GM21367 (cell line): ENCODE results near the gene BDH1.

ENCODE experiments used
- ATAC-seq: cut with Tn5 transposase; IDR thresholded peaks from one replicate; pipeline ENCODE4 v1.9.1; 2021; ENCODE audit not compliant: unreplicated experiment

The BDH1 gene

DNA sequence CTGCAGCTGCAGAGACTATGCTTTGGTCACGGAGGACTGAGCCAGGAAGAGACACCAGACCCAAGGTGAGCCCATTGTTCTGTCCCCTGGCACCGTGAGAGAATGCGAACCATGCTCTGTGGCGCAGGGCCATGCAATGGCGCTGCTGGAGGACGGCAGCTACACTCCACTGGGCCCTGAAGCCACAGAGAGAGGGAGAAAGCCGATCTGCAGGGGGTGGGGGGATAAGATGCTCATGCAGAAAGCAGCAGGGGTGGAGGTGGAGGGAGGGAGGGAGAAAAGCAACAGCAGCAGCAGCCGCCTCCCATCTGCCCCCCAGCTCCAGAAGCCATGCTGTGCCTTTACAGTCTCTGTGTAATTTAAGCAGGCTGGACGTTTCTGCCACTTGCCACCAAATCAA lies 5.3 kb downstream of the BDH1 start:
- no peak for ATAC-seq

- no peak for ATAC-seq
Measured at GRCh38 chr3:197549261-197549885, 6.4 kb downstream of the BDH1 start.

DNA sequence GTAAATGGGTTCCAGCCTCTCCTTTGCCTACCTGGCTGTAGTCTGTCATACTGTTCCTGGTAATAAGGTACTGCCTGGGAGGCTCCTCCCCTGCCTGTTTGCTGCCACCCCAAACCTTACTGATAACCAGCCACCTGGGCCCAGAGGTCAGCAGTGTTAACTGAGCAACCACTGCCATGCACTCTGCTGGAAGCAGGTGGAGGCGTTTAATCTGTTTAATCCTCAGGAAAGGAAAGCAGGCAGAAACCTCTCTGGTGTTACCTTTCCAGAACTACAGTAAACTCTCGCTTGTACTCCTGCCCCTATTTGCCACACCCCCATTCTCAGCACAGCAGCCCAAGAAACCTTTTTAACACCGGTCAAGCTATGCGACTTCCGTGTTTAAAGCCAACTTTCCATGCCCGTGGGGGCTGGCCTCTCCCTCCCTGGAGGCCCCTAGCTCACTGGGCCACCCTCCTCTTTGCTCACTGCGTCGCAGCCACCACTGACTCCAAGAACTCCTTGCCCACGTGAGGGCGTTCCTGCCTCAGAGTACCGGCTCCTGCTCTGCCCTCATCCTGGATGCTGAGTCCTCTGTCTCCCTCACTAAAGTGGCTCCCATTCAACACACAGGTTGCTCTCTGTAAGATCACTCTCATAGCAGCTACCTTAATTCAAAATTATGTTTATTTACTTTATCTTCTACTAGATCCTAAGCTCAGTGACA lies 8.3 kb downstream of the BDH1 start:
- ATAC-seq: no peak

DNA sequence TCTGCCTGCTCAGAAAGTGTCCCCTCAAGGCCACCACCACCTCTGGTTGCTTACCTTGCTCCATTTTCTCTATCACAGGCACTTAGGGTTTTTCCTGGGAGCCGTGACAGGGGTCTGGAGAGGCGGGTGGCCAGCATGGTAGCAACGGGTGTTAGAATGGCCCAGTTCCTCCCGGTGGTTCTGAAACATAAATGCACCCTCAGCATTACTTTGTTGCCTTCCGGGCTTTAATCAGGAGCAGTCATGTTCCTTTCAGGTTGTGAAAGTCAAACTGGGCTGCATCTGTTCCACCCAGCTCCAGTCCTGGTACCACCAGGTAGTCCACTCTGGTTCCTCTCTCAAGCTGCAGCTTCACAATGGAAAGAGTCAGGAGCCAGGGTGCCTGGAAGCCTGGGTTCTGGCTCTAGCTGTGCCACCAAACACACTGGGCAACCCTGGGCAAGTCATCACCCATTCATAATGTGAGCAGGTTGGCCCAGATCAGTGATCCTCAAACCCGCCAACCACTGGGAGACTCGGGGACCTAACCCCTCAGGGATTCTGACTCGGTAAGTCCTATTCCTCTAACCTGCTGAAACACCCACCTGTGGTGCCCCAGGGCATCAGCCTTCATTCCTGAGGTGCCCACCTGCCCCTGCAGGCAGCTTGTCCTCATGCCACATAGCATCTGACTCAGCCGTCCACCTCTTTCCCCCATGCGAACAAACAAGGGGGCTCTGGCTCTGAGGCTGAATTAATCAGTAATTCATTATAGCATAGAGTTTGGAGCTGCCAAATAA lies 9.3 kb downstream of the BDH1 start:
- no peak for ATAC-seq

- ATAC-seq: no peak
Measured at GRCh38 chr3:197545571-197545970, 10.2 kb downstream of the BDH1 start.

DNA sequence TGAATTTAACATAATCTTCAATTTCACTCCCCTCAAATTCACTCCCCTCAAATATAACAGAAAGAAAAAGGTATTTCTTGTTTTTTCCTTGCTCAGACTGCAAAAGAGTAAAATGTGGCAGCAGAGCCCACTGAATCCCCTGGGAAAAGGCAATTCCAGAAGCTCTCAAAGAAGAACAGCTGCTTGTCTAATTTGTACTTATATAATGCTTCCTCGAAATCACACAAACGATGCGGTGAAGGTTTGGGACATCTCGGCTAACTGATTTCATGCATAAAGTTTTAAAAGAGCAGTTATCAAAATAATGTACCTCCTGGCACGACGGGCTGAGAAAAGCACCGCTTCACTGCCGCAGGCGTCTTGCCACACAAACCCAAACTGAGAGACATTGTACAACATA lies 10.7 kb downstream of the BDH1 start:
- ATAC-seq: no peak

DNA sequence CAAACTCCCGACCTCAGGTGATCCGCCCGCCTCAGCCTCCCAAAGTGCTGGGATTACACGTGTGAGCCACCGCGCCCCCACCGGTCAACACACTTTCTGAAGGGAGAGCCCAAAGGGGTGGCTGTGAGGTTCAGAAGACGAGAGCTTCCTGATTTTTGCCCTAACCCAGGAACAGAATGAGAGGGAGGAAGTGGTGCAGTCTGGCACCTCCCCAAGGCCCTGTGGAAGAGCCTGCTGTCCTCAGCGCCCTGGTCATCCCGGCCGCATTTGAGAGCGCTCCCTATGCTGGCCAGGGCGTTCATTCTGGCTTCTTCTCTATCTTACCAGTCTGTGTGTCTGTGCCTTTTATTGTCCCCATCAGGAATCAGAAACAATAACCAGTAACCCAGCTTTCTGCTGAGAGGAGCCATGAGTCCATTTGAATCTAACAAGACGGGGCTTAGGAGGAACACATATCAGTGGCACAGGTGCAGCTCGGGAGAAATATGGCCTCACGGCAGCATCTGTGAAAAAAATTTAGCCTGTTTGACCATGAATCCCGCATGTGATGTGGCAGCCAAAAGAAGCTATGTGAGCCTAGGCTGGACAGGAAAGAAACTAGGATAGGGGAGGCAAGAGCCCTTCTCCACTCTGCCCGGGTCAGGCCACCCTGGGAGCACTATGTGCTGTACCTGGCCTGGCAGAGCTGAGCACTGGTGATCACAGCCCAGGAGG lies 12.9 kb downstream of the BDH1 start:
- ATAC-seq: no peak

DNA sequence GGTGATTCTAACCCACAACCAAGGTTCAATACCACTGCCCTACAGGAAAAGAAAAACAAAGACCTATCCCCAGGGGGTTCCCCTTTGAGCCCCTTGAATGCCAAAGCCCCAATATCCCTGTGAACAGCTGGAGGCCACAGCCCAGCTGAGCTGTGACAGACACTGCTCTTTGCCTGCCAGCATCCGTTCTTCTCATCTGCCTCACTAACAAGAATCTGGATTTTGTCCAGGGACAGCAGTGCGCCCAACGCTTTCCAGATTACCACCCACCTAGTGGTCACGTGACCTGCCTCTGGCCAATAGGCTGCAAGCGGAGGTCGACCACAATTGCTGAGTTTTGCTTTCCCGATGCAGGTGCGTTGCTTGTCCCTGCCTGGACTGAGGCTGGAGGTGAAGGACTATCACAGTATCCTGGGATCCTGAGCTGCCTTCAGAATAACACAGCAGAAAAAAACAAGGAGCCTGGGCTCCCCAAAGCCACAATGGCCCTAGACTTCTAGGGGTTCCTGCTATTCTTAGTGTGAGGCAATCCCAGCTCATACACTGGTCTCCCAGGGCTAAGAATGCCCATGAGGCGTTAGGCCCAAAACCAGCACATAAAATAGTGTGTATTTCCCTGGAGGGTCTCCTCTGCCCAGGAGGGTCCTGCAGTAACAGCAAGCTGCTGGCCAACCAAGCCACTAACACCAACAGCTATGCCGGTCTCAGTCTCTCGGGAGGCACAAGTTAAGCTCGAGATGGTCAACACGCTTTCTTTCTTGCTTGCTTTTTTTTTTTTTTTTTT lies 13.8 kb downstream of the BDH1 start:
- no peak for ATAC-seq

DNA sequence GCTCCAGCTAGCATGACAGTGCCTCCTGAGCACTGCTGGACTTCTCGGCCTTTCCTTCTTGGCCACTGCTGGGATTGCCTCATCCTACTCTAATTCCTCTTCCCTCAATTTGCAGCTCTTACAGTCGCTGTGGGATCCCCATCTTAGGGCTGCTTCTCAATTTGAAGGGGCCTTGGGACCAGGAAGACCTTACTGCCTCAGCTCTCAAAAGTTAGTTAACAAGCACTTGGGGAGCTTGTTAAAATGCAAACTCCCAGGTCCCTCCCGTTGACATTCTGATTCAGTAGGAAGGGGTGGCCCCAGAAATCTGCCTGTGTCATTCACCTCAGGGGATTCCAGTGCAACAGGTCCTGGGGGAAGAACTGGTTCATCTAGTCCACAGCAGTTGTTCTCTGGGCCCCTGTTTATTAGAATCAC lies 14.8 kb downstream of the BDH1 start:
- no peak for ATAC-seq

DNA sequence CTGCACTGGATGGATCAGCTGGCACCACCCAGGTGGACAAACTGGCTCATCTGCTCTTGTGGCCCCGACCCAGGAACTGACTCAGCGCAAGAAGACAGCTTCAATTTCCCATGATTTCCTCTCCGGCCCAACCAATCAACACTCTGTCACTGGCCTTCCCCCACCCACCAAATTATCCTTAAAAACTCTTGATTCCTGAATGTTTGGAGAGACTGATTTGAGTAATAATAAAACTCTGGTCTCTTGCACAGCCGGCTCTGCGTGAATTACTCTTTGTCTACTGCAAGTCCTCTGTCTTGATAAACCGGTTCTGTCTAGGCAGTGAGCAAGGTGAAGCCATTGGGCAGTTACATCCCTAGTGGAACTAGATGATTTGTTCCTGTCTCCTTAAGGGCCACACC lies 16.1 kb downstream of the BDH1 start:
- no peak for ATAC-seq

DNA sequence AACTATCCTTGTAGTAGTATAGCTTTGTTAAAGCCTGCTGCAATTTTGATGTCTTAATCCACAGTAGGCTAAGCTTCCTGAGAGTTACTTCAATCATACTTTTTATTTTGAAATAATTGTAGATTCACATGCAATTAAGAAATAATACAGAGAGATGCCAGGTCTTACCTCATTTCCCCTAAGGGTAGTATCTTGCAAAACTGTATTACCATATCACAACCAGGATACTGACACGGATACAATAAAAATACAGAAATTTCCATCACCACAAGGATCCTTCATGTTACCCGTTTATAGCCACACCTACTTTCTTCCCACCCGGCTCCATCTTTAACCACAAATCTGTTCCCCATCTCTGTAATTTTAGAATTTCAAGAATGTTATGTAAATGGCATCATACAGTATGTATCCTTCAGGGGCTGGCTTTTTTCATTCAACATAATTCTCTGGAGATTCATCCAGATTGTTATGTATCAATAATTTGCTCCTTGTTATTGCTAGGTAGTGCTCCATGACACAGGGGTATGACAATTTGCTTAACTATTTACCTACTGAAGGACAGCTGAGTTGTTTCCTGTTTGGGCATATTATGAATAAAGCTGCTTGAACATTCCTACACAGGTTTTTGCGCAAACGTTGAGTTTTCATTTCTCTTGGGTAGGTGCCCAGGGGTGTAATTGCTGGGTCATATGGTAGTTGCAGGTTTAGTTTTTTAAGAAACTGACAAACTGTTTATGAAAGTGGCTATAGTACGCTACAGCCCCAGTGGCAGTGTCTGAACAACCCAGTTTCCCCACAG lies 21.6 kb downstream of the BDH1 start:
- ATAC-seq: no peak

DNA sequence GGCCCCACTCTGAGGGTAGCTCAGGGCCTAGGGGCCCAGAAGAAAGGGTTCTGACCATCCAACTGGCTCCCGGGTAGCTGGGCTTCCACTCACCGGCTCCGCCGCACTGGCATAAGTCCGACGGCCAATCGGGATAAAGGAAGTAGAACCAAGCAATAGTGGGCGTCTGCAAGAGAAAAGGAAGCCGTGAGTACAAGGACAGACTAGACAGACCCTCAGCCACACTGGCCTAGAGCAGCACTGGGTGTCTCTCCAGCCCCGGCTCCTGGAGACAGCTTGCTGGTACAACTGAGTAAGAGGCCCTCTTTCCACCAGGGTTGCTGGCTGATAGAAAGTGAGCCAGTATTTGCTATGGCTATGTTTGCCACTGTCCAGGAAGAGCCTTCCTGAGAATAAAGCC lies 22.4 kb downstream of the BDH1 start:
- ATAC-seq: no peak

GRCh38 chr3:197532388-197532787 lies 23.4 kb downstream of the BDH1 start:
- no peak for ATAC-seq

- no peak for ATAC-seq
Measured at GRCh38 chr3:197528190-197528589, 27.6 kb downstream of the BDH1 start.

DNA sequence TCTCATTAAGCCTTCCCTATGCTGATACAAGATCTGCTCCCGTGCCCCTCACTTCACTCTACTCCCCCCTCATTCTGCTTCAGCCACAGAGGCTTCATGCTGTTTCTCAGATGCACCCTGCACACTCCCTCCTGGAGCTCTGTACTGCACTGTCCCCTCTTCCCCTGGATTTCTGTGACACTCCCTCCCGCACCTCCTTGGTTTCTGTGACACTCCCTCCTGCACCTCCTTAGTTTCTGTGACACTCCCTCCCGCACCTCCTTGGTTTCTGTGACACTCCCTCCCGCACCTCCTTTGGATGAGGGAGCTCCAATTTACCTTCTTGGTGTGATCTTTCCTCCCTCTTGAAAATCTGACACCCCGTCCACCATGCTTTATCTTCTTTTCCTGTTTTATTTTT lies 28.2 kb downstream of the BDH1 start:
- no peak for ATAC-seq

DNA sequence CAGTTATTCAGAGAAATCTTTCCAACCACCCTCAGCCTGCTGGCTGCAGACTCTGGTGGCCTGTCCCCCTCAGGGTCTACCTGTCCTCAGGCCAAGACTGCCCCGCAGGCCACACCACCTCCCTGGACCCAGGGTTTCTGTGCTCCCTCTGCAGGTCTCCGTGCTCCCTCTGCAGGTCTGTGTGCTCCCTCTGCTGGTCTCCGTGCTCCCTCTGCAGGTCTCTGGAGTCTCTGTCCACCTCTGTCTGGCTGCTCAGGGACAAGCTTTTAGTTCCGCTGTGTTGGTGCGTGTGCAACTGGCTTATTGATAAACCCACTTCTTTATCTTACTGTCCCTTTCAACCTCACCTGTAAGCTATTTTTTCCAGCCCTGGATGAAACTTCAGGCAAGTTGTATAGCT lies 30.1 kb downstream of the BDH1 start:
- ATAC-seq: no peak

- no peak for ATAC-seq
Measured at GRCh38 chr3:197524128-197524527, 31.6 kb downstream of the BDH1 start.

- no peak for ATAC-seq
Measured at GRCh38 chr3:197523526-197523925, 32.2 kb downstream of the BDH1 start.

- ATAC-seq: no peak
Measured at GRCh38 chr3:197522881-197523441, 32.8 kb downstream of the BDH1 start.
